Amniotic epithelial cell (primary cell): Measurements from ENCODE around the gene IP6K2.
A peak's percentile ranks its signal among the peaks of the same experiment; 100 is the strongest.

Experiments used
- DNase-seq: peaks from one replicate; pipeline ENCODE4 v3.0.0-alpha.2; 2010; ENCODE audit warnings: low read depth

The IP6K2 gene

GRCh38 chr3:48663489-48664312 is 53.3 kb downstream of the IP6K2 start:
- DNase-seq = peak; percentile 99

- peak; percentile 93 for DNase-seq
These were observed 54.1 kb downstream of the IP6K2 start, which contains the start of gene CELSR3 for GRCh38 chr3:48662753-48663488. CELSR3 (minus strand) TSS chr3:48662886; CDS start chr3:48662634, 252 bp downstream.

- DNase-seq = no peak
These were observed 54.8 kb downstream of the IP6K2 start for GRCh38 chr3:48662145-48662752.

- peak; percentile 27 for DNase-seq
These were observed 55.4 kb downstream of the IP6K2 start for GRCh38 chr3:48661501-48662144.

GRCh38 chr3:48660800-48661400 is 56.1 kb downstream of the IP6K2 start:
- no peak for DNase-seq

- DNase-seq = no peak
These were observed 60.2 kb downstream of the IP6K2 start for GRCh38 chr3:48656841-48657281.

- DNase-seq = peak; percentile 85
These were observed 60.8 kb downstream of the IP6K2 start for GRCh38 chr3:48656061-48656840.

GRCh38 chr3:48655606-48656005 is 61.4 kb downstream of the IP6K2 start:
- no peak for DNase-seq

- no peak for DNase-seq
These were observed 62.0 kb downstream of the IP6K2 start for GRCh38 chr3:48655063-48655462.

GRCh38 chr3:48652923-48653715 is 63.9 kb downstream of the IP6K2 start:
- DNase-seq = no peak

GRCh38 chr3:48651771-48652170 is 65.2 kb downstream of the IP6K2 start:
- no peak for DNase-seq

- DNase-seq = no peak
These were observed 66.3 kb downstream of the IP6K2 start for GRCh38 chr3:48650723-48651122.

- DNase-seq = no peak
These were observed 68.7 kb downstream of the IP6K2 start for GRCh38 chr3:48648188-48648850.

- no peak for DNase-seq
These were observed 69.3 kb downstream of the IP6K2 start for GRCh38 chr3:48647714-48648113.

GRCh38 chr3:48644898-48645760 is 71.9 kb downstream of the IP6K2 start:
- no peak for DNase-seq

- DNase-seq = no peak
These were observed 74.4 kb downstream of the IP6K2 start for GRCh38 chr3:48642605-48643004.

GRCh38 chr3:48641396-48641795 is 75.6 kb downstream of the IP6K2 start:
- DNase-seq = no peak

- DNase-seq = no peak
These were observed 76.9 kb downstream of the IP6K2 start for GRCh38 chr3:48639944-48640606.
